Liver (tissue), 9 donors: ENCODE measurements around the gene RIOX2. TPM values are rescaled to one million over a fixed set of nuclear protein-coding genes. Genes with fewer than 3 reads are reported as not detected.
A peak's percentile ranks its signal among the peaks of the same experiment; 100 is the strongest.

Experiments
- DNase-seq: peaks from one replicate; pipeline ENCODE4 v3.0.0-alpha.2; 2017; ENCODE audit warnings: low spot score
- H3K27ac ChIP-seq, 2 donors: one replicate each; pipeline ENCODE4 v1.7.0; 2013; ENCODE audit warnings: inconsistent platforms in 2 of 2, low read length in 2 of 2, control low read depth in 1 of 2, low read depth in 1 of 2, mild to moderate bottlenecking in 1 of 2
- H3K27me3 ChIP-seq, 4 donors: one replicate each; pipeline versions ENCODE4 v1.6.1 to v1.7.0; 2013; ENCODE audit warnings: low read length in 3 of 4, inconsistent platforms in 1 of 4, mild to moderate bottlenecking in 1 of 4, moderate library complexity in 1 of 4; ENCODE audit not compliant: control insufficient read depth in 4 of 4, insufficient read depth in 4 of 4
- H3K36me3 ChIP-seq, 4 donors: one replicate each; pipeline versions ENCODE4 v1.6.1 to v1.7.0; 2013; ENCODE audit warnings: low read length in 3 of 4, mild to moderate bottlenecking in 3 of 4, low read depth in 1 of 4, moderate library complexity in 1 of 4; ENCODE audit not compliant: control insufficient read depth in 4 of 4, insufficient read depth in 3 of 4
- H3K4me1 ChIP-seq, 4 donors: one replicate each; pipeline versions ENCODE4 v1.6.1 to v1.7.0; 2013; ENCODE audit warnings: low read length in 3 of 4, mild to moderate bottlenecking in 3 of 4, moderate library complexity in 1 of 4; ENCODE audit not compliant: control insufficient read depth in 4 of 4, insufficient read depth in 4 of 4
- H3K4me3 ChIP-seq, 3 donors: one replicate each; pipeline versions ENCODE4 v1.6.1 to v1.7.0; 2013; ENCODE audit warnings: low read length in 3 of 3, control low read depth in 1 of 3, low read depth in 1 of 3, mild to moderate bottlenecking in 1 of 3
- H3K9ac ChIP-seq, 2 donors: one replicate each; pipeline ENCODE4 v1.7.0; 2013; ENCODE audit warnings: low read length in 2 of 2, mild to moderate bottlenecking in 2 of 2, moderate library complexity in 2 of 2, control low read depth in 1 of 2, low read depth in 1 of 2
- H3K9me3 ChIP-seq, 4 donors: one replicate each; pipeline versions ENCODE4 v1.6.1 to v1.7.0; 2013; ENCODE audit warnings: low read length in 3 of 4; ENCODE audit not compliant: control insufficient read depth in 4 of 4
- EGR1 ChIP-seq, 2 donors: IDR thresholded peaks; 2 replicates each; pipeline ENCODE4 v1.6.1; 2016 to 2018; ENCODE audit warnings: antibody characterized with exemption in 2 of 2, low read depth in 2 of 2
- FOXA1 ChIP-seq: IDR thresholded peaks from 2 replicates; pipeline ENCODE4 v1.6.1; 2016; ENCODE audit warnings: antibody characterized with exemption
- FOXA2 ChIP-seq: IDR thresholded peaks from 2 replicates; pipeline ENCODE4 v1.6.1; 2016; ENCODE audit warnings: antibody characterized with exemption
- GABPA ChIP-seq, 2 donors: IDR thresholded peaks in 1 of 2; conservative IDR thresholded peaks in 1 of 2; 2 replicates each; pipeline ENCODE4 v1.6.1; 2016; ENCODE audit warnings: antibody characterized with exemption in 2 of 2, mild to moderate bottlenecking in 1 of 2, moderate library complexity in 1 of 2
- HNF4A ChIP-seq, 2 donors: conservative IDR thresholded peaks; 2 replicates each; pipeline ENCODE4 v1.6.1; 2016; ENCODE audit warnings: antibody characterized with exemption in 2 of 2, mild to moderate bottlenecking in 2 of 2
- HNF4G ChIP-seq: IDR thresholded peaks from 2 replicates; pipeline ENCODE4 v1.6.1; 2016; ENCODE audit warnings: antibody characterized with exemption
- JUND ChIP-seq, 2 donors: IDR thresholded peaks; 2 replicates each; pipeline ENCODE4 v1.6.1; 2016; ENCODE audit warnings: antibody characterized with exemption in 2 of 2
- NR2F2 ChIP-seq: IDR thresholded peaks from 2 replicates; pipeline ENCODE4 v1.6.1; 2016; ENCODE audit warnings: antibody characterized with exemption
- RAD21 ChIP-seq, 2 donors: IDR thresholded peaks; 2 replicates each; pipeline ENCODE4 v1.6.1; 2016; ENCODE audit warnings: antibody characterized with exemption in 2 of 2, mild to moderate bottlenecking in 2 of 2
- RXRA ChIP-seq, 2 donors: IDR thresholded peaks; 2 replicates each; pipeline ENCODE4 v1.6.1; 2017 to 2018; ENCODE audit warnings: antibody characterized with exemption in 2 of 2, mild to moderate bottlenecking in 1 of 2
- SP1 ChIP-seq: IDR thresholded peaks from 2 replicates; pipeline ENCODE4 v1.6.1; 2018; ENCODE audit warnings: antibody characterized with exemption, mild to moderate bottlenecking
- TAF1 ChIP-seq: conservative IDR thresholded peaks from 2 replicates; pipeline ENCODE4 v1.6.1; 2016; ENCODE audit warnings: antibody characterized with exemption, mild to moderate bottlenecking
- YY1 ChIP-seq: IDR thresholded peaks from 2 replicates; pipeline ENCODE4 v1.6.1; 2016; ENCODE audit warnings: antibody characterized with exemption, mild to moderate bottlenecking
- WGBS: extraction: QIAGEN DNeasy Blood & Tissue Kit; methylation state at CpG from one replicate; pipeline ENCODE4 v1.1.7; 2013; 5-methylcytosine and 5-hydroxymethylcytosine counted together
- polyA plus RNA-seq, 2 donors: library from polyadenylated mRNA; stranded (reverse) in 1 of 2; unstranded in 1 of 2; fragments of 200-250 nt in 1 of 2; fragments of >200 nt in 1 of 2; fragmentation: Nextera tagmentation in 1 of 2; extraction: Ambion mirVana in 1 of 2; gene quantifications; one replicate each; pipeline versions ENCODE4 v1.2.1 to v1.2.3, GENCODE V29; 2013 to 2015
- total RNA-seq, 2 donors: library from RNA; depleted of rRNA; stranded (reverse); fragments of >200 nt; gene quantifications; one replicate each; pipeline ENCODE4 v1.2.3, GENCODE V29; 2014
- TF ChIP-seq, protein P1 (sequence below): fragments of 150-350 bp; IDR thresholded peaks from 2 replicates; pipeline ENCODE4 v1.5.1; 2017; ENCODE audit warnings: improper control_type of control experiment, low read depth, low read length; ENCODE audit not compliant: missing input control
- TF ChIP-seq, protein P2 (sequence below): IDR thresholded peaks from 2 replicates; pipeline ENCODE4 v1.6.1; 2016; ENCODE audit warnings: antibody characterized with exemption
- TF ChIP-seq, protein P3 (sequence below): IDR thresholded peaks from 2 replicates; pipeline ENCODE4 v1.6.1; 2016; ENCODE audit warnings: antibody characterized with exemption
- TF ChIP-seq, protein P4 (sequence below): IDR thresholded peaks from 2 replicates; pipeline ENCODE4 v1.6.1; 2016; ENCODE audit warnings: antibody characterized with exemption, mild to moderate bottlenecking
- TF ChIP-seq, protein P5 (sequence below): IDR thresholded peaks from 2 replicates; pipeline ENCODE4 v1.6.1; 2016; ENCODE audit warnings: antibody characterized with exemption
- donor health status: healthy.
- donor health status: healthy.
- donor health status: healthy.
- donor health status: healthy.
- donor health status: healthy.

RIOX2 gene
- total and polyA plus RNA-seq, 4 donors: 8.2 to 19.9 (median 11.0) TPM

DNA sequence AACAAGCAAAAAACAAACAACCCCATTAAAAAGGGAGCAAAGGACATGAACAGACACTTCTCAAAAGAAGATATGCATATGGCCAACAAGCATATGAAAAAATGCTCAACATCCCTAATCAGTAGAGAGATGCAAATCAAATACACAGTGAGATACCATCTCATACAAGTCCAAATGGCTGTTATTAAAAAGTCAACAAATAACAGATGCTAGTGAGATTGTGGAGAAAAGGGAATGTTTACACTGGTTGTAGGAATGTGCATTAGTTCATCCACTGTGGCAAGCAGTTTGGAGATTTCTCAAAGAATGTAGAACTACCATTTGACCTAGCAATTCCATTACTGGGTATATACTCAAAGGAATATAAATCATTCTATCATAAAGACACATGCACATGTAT, 44.5 kb downstream of the RIOX2 start (continued):
- TF ChIP-seq GABPA (IDR thresholded peaks at IDR 0.05 in 1 of 2, conservative IDR thresholded peaks at IDR 0.05 in 1 of 2) (no peak), RXRA (IDR thresholded peaks at IDR 0.05) (no peak), FOXA2 (no peak)
- TF ChIP-seq, protein P1, sequence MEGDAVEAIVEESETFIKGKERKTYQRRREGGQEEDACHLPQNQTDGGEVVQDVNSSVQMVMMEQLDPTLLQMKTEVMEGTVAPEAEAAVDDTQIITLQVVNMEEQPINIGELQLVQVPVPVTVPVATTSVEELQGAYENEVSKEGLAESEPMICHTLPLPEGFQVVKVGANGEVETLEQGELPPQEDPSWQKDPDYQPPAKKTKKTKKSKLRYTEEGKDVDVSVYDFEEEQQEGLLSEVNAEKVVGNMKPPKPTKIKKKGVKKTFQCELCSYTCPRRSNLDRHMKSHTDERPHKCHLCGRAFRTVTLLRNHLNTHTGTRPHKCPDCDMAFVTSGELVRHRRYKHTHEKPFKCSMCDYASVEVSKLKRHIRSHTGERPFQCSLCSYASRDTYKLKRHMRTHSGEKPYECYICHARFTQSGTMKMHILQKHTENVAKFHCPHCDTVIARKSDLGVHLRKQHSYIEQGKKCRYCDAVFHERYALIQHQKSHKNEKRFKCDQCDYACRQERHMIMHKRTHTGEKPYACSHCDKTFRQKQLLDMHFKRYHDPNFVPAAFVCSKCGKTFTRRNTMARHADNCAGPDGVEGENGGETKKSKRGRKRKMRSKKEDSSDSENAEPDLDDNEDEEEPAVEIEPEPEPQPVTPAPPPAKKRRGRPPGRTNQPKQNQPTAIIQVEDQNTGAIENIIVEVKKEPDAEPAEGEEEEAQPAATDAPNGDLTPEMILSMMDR: no peak
- TF ChIP-seq, protein P2, sequence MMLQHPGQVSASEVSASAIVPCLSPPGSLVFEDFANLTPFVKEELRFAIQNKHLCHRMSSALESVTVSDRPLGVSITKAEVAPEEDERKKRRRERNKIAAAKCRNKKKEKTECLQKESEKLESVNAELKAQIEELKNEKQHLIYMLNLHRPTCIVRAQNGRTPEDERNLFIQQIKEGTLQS: no peak

DNA sequence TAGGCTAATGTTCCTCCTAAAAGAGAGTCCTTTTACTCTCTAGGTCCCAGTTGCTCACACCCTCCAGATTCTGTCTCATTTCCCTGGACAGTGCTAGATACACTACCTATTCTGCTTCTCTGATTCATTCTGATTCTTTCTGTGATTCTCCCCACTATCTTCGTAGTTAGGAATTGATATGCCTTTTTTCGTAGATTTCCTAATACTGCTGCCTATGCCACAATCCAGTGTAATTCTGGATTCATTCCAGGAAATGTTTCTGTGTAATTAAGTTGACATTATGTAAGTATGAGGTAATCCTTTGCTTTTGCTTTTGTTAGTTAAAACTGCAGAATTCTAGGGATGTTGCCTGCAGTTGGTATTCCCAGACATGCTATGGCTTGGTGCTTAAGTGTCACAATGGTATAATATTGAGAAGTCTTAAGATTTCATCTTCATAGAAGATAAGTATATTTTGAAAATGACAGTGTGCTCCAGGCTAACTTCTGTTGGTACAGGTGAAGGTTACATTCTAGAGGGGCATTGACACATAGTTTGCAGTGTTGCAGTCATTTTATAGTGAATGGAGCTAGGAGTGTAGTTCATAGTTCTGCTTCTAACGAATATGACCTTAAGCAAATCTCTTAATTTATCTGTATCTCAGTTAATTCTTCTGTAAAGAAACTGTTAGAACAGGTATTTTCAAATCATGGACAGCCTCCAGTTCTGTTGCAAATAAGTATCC, 54.3 kb downstream of the RIOX2 start:
- H3K9me3 ChIP-seq: no peaks in the 10 kb centered on the region
- TF ChIP-seq EGR1 (IDR thresholded peaks at IDR 0.05; ENCODE audit: low read depth in 2 of 2) (no peak), GABPA (IDR thresholded peaks at IDR 0.05 in 1 of 2, conservative IDR thresholded peaks at IDR 0.05 in 1 of 2) (no peak), JUND (IDR thresholded peaks at IDR 0.05) (peak; percentile 92), HNF4G (no peak), RAD21 (IDR thresholded peaks at IDR 0.05) (peak; percentile 29 to 38), FOXA2 (peak; percentile 28), YY1 (no peak), HNF4A (conservative IDR thresholded peaks at IDR 0.05) (peak; percentile 7 to 30), RXRA (IDR thresholded peaks at IDR 0.05) (peak; percentile 34 to 50), TAF1 (no peak), NR2F2 (no peak), FOXA1 (no peak), SP1 (no peak)
- TF ChIP-seq, protein P3, sequence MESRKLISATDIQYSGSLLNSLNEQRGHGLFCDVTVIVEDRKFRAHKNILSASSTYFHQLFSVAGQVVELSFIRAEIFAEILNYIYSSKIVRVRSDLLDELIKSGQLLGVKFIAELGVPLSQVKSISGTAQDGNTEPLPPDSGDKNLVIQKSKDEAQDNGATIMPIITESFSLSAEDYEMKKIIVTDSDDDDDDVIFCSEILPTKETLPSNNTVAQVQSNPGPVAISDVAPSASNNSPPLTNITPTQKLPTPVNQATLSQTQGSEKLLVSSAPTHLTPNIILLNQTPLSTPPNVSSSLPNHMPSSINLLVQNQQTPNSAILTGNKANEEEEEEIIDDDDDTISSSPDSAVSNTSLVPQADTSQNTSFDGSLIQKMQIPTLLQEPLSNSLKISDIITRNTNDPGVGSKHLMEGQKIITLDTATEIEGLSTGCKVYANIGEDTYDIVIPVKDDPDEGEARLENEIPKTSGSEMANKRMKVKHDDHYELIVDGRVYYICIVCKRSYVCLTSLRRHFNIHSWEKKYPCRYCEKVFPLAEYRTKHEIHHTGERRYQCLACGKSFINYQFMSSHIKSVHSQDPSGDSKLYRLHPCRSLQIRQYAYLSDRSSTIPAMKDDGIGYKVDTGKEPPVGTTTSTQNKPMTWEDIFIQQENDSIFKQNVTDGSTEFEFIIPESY: no peak
- TF ChIP-seq, protein P4, sequence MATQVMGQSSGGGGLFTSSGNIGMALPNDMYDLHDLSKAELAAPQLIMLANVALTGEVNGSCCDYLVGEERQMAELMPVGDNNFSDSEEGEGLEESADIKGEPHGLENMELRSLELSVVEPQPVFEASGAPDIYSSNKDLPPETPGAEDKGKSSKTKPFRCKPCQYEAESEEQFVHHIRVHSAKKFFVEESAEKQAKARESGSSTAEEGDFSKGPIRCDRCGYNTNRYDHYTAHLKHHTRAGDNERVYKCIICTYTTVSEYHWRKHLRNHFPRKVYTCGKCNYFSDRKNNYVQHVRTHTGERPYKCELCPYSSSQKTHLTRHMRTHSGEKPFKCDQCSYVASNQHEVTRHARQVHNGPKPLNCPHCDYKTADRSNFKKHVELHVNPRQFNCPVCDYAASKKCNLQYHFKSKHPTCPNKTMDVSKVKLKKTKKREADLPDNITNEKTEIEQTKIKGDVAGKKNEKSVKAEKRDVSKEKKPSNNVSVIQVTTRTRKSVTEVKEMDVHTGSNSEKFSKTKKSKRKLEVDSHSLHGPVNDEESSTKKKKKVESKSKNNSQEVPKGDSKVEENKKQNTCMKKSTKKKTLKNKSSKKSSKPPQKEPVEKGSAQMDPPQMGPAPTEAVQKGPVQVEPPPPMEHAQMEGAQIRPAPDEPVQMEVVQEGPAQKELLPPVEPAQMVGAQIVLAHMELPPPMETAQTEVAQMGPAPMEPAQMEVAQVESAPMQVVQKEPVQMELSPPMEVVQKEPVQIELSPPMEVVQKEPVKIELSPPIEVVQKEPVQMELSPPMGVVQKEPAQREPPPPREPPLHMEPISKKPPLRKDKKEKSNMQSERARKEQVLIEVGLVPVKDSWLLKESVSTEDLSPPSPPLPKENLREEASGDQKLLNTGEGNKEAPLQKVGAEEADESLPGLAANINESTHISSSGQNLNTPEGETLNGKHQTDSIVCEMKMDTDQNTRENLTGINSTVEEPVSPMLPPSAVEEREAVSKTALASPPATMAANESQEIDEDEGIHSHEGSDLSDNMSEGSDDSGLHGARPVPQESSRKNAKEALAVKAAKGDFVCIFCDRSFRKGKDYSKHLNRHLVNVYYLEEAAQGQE: no peak
- TF ChIP-seq, protein P5, sequence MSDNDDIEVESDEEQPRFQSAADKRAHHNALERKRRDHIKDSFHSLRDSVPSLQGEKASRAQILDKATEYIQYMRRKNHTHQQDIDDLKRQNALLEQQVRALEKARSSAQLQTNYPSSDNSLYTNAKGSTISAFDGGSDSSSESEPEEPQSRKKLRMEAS: no peak
- TF ChIP-seq, protein P1: peak; percentile 5
- TF ChIP-seq, protein P2: peak; percentile 69
- 27% methylated on average over 3 of the region's 3 CpGs for WGBS
- peak overlapping the region; percentile 77 to 80 for H3K27ac ChIP-seq
- no peak overlapping the region for H3K9ac ChIP-seq
- no peaks in the 10 kb centered on the region for H3K36me3 ChIP-seq
- no peaks in the 10 kb centered on the region for H3K27me3 ChIP-seq
- peaks cover 2 to 14% (median 9%) of the 10 kb centered on the region in 4 donors for H3K4me1 ChIP-seq
- DNase-seq: no peak
- no peak overlapping the region for H3K4me3 ChIP-seq
